ENCODE results near the gene HCN2. TPM values are rescaled to one million over a fixed set of nuclear protein-coding genes. Genes with fewer than 3 reads are reported as not detected.

The HCN2 gene
- total and polyA plus RNA-seq, 9 of the 15 experiments (the other 6 are each of a cell fraction or from before 2014, with no cell fraction given) = 0.29 to 4.2 (median 0.82) TPM; not detected in 2

GRCh38 chr19:651114-651818, 61.6 kb downstream of the HCN2 start:
- Histone ChIP-seq H3K79me2 (ENCODE audit: control insufficient read depth, insufficient read depth, low read length) (peaks cover 41% of the 10 kb centered on the region), H3K9me1 (ENCODE audit: control insufficient read depth, insufficient read depth, low read length) (no peaks in the 10 kb centered on the region), H3K4me3 (no peak overlapping the region), H3K36me3 (ENCODE audit: control insufficient read depth, insufficient read depth, low read length) (peaks cover 90% of the 10 kb centered on the region; the same call in 2 of the 3 replicates), H3K9me3 (replicated peaks; ENCODE audit: control insufficient read depth, insufficient read depth, low read depth, low read length) (no peaks in the 10 kb centered on the region), H3K4me2 (ENCODE audit: insufficient read depth, low read length) (no peak overlapping the region), H3K4me1 (replicated peaks in 1 of 2; ENCODE audit: control insufficient read depth in 2 of 2, insufficient read depth in 2 of 2, low read length in 2 of 2) (peaks cover 0 to 29% of the 10 kb centered on the region in 2 experiments; a peak in 2 of 5 replicates), H3K9ac (ENCODE audit: insufficient read depth in 1 of 2, low read depth in 2 of 2, low read length in 2 of 2) (no peak overlapping the region), H3K27me3 (ENCODE audit: control insufficient read depth in 2 of 2, insufficient read depth in 2 of 2, low read length in 2 of 2) (no peaks in the 10 kb centered on the region), H2AFZ (ENCODE audit: low read depth, low read length) (no peak overlapping the region), H3K27ac (ENCODE audit: extremely low read depth, low read depth, low read length) (no peak overlapping the region), H4K20me1 (replicated peaks; ENCODE audit: control insufficient read depth, insufficient read depth, low read length) (peaks cover 15% of the 10 kb centered on the region)
- in situ Hi-C loops (cut with MboI) (no loop called here), intact Hi-C loops (cut with micrococcal nuclease) (no loop called here)
- 98% methylated on average over 21 of the region's 58 CpGs for WGBS (ENCODE audit: insufficient coverage, low coverage, missing lambda C conversion rate)
- CTCF ChIA-PET (ENCODE audit: low intra/inter-chr PET ratio) = no interaction called here
- DNase-seq (ENCODE audit: extremely low read depth in 1 of 4, low spot score in 3 of 4) (peak in 1 of 4 experiments; percentile 16), FAIRE-seq (no peak), ATAC-seq (no peak)
- TF ChIP-seq POLR2G (IDR thresholded peaks at IDR 0.05; ENCODE audit: low read depth, low read length) (peak; percentile 44; the same call in 1 of the 2 replicates), PML (IDR thresholded peaks at IDR 0.05; ENCODE audit: low read length) (no peak), THRAP3 (IDR thresholded peaks at IDR 0.05; ENCODE audit: borderline replicate concordance) (no peak)
- TF ChIP-seq, protein P1, sequence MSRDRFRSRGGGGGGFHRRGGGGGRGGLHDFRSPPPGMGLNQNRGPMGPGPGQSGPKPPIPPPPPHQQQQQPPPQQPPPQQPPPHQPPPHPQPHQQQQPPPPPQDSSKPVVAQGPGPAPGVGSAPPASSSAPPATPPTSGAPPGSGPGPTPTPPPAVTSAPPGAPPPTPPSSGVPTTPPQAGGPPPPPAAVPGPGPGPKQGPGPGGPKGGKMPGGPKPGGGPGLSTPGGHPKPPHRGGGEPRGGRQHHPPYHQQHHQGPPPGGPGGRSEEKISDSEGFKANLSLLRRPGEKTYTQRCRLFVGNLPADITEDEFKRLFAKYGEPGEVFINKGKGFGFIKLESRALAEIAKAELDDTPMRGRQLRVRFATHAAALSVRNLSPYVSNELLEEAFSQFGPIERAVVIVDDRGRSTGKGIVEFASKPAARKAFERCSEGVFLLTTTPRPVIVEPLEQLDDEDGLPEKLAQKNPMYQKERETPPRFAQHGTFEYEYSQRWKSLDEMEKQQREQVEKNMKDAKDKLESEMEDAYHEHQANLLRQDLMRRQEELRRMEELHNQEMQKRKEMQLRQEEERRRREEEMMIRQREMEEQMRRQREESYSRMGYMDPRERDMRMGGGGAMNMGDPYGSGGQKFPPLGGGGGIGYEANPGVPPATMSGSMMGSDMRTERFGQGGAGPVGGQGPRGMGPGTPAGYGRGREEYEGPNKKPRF (IDR thresholded peaks at IDR 0.05; ENCODE audit: low read depth, low read length) = no peak
- no TSS peak for BruUV-seq (replicated peaks)
- POLR2A ChIA-PET = no interaction called here
